NCI-H2227 (cell line): ENCODE measurements around the gene FBXO41.

Source experiments
- DNase-seq: peaks from one replicate; lab custom pipeline; 2025; ENCODE audit not compliant: unreplicated experiment; lab: John Stamatoyannopoulos, UW

FBXO41 gene

DNA sequence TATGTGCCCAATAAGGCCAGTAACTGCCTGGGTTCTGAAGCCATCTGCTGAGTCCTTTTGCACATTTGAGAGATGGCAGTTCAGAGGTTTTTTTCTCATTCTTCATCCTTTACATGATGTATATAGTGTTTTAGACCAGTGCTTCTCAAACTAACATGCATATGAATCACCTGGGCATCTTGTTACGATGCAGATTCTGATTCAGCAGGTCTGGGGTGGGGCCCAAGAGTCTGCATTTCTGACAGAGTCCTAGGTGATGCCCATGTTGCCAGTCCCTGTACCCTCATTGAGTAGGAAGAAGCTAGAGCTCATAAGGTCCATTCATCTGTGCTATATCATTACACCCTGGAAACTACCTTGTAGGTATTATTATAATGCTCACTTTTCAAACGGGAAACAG, 66.5 kb downstream of the FBXO41 start:
- DNase-seq, result no peak

DNA sequence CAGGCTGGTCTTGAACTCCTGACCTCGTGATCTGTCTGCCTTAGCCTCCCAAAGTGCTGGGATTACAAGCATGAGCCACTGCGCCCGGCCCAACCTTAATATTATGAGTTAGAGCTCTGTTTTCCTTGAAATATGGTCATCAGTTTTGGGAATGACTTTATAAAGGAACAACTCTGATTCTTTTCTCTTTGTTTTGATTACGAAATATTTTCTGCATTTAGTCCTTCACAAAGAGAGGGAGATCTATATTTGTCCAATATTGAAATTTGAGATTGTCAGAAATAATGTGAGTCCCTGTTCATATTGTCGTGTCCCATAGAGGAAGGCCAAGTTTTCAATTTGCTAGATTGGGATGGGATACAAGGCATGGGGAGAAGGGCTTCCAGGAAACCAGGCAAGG, 67.1 kb downstream of the FBXO41 start:
- no peak for DNase-seq

DNA sequence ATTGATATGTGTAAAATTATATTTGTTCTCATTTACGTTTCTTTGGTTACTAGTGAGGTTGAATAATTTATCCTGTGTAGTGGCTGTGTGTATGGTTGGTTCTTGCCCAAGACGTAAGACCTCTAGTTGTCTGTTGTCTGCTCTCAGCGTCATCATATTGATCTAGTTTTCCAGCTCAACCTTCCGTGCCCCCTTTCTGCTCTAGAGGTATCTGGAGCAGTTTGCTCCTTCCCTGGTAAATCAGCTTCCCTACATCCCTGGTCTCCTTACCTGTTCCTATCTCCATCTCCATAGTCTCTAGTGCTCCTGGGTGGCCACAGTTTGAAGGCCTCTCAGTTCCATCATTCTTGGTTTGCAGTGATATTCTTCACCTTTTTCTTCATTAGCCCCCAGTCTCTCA, 69.0 kb downstream of the FBXO41 start:
- DNase-seq, result peak; percentile 14

DNA sequence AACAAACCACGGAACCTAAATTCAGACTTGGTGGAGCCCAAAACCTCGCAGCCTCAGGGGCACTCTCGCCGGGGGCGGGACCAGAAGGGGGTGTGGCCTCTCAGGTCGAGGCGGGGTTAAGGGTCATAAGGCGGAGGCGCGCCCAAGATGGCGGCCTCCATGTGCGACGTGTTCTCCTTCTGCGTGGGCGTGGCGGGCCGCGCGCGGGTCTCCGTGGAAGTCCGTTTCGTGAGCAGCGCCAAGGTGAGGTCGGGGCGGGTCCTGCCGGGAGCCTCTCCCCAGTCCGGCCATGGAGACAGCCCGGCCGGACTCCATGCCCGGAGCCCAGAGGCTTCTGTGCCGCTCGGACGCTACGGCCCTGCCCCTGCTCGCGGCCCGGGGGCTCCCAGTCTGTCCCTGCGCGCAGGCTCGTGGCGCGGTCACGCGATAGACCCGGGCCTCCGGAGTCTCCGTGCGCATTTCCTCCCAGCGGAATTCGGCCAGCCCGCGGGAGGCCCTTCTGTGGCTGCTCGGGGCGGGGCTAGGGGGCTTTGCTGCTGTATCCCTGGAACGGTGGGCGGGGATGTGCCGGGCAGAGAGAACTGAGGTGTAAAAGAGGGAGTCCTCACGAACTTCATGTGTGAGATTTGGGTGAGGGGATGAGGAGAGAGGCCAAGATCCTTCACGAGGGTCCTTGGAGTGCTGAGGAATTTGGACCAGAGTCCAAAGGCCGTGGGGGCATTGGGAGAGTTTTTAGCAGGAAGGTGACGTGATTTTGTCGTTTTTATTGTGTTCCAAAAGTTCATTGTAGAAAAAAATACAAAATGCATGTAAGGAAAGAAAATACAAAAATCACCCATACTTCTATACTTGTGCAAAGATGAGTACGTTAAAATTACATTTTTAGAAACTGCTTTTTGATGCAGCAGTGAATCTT, 69.9 kb downstream of the FBXO41 start, which contains the start of gene SMYD5:
TSS of gene SMYD5 (plus strand) at position 126 of the 916 bp plus-strand sequence. CDS start at position 148, 22 bp downstream.
- DNase-seq, result peak; percentile 91

DNA sequence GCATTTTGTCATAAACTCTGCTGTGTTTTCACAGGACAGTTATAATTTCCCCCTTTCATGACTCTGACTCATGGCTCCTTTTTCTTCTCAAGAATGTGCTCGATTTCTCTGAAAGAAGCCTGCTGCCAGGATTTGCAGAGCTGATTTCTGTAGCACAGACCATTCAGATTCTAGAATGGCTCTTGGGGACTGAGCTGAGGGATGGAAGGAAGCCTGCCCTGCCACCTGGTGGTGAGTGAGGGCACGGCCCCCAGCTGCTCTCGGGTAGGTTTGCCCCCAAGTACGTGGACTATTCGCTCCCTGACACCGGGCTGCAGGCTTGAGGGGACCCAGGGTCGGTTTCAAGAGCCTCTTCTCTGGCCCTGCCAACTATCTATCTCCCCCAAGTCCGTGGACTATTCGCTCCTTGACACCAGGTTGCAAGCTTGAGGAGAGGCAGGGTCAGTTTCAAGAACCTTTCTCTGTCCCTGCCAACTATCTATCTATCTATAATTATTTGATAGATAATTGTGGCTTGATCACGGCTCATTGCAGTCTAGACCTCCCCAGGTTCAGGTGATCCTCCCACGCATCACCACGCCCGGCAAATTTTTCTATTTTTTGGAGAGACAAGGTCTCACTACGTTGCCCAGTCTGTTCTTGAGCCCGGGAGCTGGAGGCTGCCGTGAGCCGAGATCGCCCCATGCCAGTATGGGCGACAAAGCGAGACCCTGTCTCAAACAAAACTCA, 71.7 kb downstream of the FBXO41 start:
- peak; percentile 83 for DNase-seq

DNA sequence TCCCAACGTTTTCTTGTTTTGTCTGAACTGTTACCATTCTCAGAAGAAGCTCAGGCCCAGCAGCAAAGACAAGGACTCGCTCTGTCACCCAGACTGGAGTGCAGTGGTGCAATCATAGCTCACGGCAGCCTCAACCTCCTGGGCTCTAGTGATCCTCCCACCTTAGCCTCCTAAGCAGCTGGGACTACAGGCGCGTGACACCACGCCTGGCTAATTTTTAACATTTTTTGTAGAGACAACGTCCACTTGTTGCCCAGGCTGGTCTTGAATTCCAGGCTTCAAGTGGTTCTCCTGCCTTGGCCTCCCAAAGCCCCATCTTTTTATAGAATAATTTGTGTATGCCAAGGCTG, 72.2 kb downstream of the FBXO41 start:
- no peak for DNase-seq

DNA sequence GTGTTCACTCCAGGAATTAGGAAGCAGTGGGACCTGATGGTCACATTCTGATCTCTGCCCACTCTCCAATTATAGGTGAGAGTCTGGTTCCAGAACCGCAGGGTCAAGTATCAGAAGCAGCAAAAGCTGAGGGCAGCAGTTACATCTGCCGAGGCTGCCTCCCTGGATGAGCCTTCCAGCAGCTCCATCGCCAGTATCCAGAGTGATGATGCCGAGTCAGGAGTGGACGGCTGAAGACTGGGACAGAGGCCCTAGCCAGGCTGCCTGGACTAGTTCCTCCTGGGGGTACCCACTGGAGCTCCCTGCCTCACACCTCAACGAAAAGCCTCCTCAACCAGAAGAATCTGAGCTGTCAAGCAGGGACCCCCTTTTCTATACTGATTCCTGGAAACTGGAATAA, 73.6 kb downstream of the FBXO41 start:
- no peak for DNase-seq

DNA sequence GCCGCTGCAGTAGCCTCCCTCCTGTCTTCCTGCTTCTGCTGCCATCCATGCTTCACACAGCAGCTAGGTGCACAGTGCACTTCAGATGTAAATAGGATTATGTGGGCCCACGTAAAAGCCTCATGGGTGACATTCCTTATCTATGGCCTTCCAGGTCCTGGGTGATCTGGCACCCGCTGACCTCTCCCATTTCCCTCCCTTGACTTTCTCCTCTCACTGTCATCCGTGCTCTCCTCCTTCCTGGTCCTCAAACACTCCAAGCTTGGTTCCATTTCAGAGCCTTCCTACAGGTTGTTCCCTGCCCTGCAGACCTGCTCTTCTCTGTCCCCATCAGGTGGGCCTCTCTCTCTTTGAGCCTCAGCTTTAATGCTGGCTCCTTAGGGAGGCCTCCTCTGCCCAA, 74.3 kb downstream of the FBXO41 start:
- no peak for DNase-seq

DNA sequence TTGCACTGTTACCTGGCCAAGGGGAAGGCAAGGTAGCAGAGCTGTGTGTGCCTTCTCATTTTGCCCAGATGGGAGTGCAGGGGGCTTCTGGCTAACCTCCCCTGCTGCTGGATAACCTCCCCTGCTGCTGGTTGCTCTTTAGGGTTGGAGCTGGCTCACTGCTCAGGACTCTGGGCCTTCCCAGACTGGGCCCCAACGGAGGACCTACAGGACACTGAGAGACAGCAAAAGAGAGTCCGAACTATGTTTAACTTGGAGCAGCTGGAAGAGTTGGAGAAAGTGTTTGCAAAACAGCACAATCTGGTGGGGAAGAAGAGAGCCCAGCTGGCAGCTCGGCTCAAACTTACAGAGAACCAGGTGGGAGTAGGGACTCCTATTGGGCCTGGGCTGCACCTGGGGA, 76.0 kb downstream of the FBXO41 start:
- DNase-seq, result no peak

DNA sequence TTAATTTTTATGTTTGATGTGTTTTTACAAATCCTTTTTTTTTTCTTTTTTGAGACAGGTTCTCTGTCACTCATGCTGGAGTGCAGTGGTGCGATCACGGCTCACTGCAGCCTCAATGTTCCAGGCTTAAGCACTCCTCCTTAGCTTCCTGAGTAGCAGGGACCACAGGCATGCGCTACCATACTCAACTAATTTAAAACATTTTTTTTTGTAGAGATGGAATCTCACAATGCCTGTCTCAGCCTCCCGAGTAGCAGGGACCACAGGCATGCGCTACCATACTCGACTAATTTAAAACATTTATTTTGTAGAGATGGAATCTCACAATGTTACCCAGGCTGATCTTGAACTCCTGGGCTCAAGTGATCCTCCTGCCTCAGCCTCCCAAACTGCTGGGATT, 78.7 kb downstream of the FBXO41 start:
- no peak for DNase-seq
